ENCODE measurements around the gene GOLIM4. TPM values are rescaled to one million over a fixed set of nuclear protein-coding genes. Genes with fewer than 3 reads are reported as not detected.
A peak's percentile ranks its signal among the peaks of the same experiment; 100 is the strongest.

The GOLIM4 gene
- total and polyA plus RNA-seq, 2 of the 13 experiments (the other 11 are each of a cell fraction or from before 2014, with no cell fraction given): 10.9 to 47.7 TPM

GRCh38 chr3:168095611-168096209 lies at the start of gene GOLIM4 (continued):
- TF ChIP-seq, protein P1, sequence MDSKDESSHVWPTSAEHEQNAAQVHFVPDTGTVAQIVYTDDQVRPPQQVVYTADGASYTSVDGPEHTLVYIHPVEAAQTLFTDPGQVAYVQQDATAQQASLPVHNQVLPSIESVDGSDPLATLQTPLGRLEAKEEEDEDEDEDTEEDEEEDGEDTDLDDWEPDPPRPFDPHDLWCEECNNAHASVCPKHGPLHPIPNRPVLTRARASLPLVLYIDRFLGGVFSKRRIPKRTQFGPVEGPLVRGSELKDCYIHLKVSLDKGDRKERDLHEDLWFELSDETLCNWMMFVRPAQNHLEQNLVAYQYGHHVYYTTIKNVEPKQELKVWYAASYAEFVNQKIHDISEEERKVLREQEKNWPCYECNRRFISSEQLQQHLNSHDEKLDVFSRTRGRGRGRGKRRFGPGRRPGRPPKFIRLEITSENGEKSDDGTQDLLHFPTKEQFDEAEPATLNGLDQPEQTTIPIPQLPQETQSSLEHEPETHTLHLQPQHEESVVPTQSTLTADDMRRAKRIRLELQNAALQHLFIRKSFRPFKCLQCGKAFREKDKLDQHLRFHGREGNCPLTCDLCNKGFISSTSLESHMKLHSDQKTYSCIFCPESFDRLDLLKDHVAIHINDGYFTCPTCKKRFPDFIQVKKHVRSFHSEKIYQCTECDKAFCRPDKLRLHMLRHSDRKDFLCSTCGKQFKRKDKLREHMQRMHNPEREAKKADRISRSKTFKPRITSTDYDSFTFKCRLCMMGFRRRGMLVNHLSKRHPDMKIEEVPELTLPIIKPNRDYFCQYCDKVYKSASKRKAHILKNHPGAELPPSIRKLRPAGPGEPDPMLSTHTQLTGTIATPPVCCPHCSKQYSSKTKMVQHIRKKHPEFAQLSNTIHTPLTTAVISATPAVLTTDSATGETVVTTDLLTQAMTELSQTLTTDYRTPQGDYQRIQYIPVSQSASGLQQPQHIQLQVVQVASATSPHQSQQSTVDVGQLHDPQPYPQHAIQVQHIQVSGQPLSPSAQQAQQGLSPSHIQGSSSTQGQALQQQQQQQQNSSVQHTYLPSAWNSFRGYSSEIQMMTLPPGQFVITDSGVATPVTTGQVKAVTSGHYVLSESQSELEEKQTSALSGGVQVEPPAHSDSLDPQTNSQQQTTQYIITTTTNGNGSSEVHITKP (CRISPR knock-in tag; IDR thresholded peaks at IDR 0.05; ENCODE audit: low read depth): peak; percentile 78; the same call in 1 of the 2 replicates
- TF ChIP-seq ZNF234 (CRISPR knock-in tag; conservative IDR thresholded peaks at IDR 0.05) (no peak), HNRNPLL (IDR thresholded peaks at IDR 0.05; ENCODE audit: low read depth, low read length, poor library complexity, severe bottlenecking) (peak; percentile 73), PAWR (CRISPR knock-in tag; IDR thresholded peaks at IDR 0.05; ENCODE audit: borderline replicate concordance) (no peak), ZBTB42 (CRISPR knock-in tag; IDR thresholded peaks at IDR 0.05) (no peak; the same call in 1 of the 2 replicates), ATAD3A (CRISPR knock-in tag; IDR thresholded peaks at IDR 0.05) (no peak), GABPA (IDR thresholded peaks at IDR 0.05; ENCODE audit: low read depth, low read length) (peak; percentile 69), GABPA (CRISPR knock-in tag; IDR thresholded peaks at IDR 0.05; ENCODE audit: low read depth) (peak; percentile 87), ZXDC (CRISPR knock-in tag; IDR thresholded peaks at IDR 0.05) (no peak), ZSCAN20 (CRISPR knock-in tag; IDR thresholded peaks at IDR 0.05; ENCODE audit: borderline replicate concordance) (no peak), ZNF383 (CRISPR knock-in tag; IDR thresholded peaks at IDR 0.05; ENCODE audit: borderline replicate concordance) (no peak)
- TF ChIP-seq, protein P2, sequence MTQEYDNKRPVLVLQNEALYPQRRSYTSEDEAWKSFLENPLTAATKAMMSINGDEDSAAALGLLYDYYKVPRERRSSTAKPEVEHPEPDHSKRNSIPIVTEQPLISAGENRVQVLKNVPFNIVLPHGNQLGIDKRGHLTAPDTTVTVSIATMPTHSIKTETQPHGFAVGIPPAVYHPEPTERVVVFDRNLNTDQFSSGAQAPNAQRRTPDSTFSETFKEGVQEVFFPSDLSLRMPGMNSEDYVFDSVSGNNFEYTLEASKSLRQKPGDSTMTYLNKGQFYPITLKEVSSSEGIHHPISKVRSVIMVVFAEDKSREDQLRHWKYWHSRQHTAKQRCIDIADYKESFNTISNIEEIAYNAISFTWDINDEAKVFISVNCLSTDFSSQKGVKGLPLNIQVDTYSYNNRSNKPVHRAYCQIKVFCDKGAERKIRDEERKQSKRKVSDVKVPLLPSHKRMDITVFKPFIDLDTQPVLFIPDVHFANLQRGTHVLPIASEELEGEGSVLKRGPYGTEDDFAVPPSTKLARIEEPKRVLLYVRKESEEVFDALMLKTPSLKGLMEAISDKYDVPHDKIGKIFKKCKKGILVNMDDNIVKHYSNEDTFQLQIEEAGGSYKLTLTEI (CRISPR knock-in tag; conservative IDR thresholded peaks at IDR 0.05): no peak
- TF ChIP-seq, protein P3, sequence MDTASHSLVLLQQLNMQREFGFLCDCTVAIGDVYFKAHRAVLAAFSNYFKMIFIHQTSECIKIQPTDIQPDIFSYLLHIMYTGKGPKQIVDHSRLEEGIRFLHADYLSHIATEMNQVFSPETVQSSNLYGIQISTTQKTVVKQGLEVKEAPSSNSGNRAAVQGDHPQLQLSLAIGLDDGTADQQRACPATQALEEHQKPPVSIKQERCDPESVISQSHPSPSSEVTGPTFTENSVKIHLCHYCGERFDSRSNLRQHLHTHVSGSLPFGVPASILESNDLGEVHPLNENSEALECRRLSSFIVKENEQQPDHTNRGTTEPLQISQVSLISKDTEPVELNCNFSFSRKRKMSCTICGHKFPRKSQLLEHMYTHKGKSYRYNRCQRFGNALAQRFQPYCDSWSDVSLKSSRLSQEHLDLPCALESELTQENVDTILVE (CRISPR knock-in tag; IDR thresholded peaks at IDR 0.05): peak; percentile 42; the same call in 1 of the 2 replicates
- TF ChIP-seq, protein P4, sequence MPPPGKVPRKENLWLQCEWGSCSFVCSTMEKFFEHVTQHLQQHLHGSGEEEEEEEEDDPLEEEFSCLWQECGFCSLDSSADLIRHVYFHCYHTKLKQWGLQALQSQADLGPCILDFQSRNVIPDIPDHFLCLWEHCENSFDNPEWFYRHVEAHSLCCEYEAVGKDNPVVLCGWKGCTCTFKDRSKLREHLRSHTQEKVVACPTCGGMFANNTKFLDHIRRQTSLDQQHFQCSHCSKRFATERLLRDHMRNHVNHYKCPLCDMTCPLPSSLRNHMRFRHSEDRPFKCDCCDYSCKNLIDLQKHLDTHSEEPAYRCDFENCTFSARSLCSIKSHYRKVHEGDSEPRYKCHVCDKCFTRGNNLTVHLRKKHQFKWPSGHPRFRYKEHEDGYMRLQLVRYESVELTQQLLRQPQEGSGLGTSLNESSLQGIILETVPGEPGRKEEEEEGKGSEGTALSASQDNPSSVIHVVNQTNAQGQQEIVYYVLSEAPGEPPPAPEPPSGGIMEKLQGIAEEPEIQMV (CRISPR knock-in tag; IDR thresholded peaks at IDR 0.05; ENCODE audit: low read depth): no peak
- TF ChIP-seq, protein P5, sequence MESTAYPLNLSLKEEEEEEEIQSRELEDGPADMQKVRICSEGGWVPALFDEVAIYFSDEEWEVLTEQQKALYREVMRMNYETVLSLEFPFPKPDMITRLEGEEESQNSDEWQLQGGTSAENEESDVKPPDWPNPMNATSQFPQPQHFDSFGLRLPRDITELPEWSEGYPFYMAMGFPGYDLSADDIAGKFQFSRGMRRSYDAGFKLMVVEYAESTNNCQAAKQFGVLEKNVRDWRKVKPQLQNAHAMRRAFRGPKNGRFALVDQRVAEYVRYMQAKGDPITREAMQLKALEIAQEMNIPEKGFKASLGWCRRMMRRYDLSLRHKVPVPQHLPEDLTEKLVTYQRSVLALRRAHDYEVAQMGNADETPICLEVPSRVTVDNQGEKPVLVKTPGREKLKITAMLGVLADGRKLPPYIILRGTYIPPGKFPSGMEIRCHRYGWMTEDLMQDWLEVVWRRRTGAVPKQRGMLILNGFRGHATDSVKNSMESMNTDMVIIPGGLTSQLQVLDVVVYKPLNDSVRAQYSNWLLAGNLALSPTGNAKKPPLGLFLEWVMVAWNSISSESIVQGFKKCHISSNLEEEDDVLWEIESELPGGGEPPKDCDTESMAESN (CRISPR knock-in tag; conservative IDR thresholded peaks at IDR 0.05): peak; percentile 82

All from HepG2 (cell line).